WTC11 (cell line): ENCODE measurements around the gene HPCAL1. TPM values are rescaled to one million over a fixed set of nuclear protein-coding genes. Genes with fewer than 3 reads are reported as not detected.

Experiments
- ATAC-seq: fragments of 200-7000 bp; cut with Tn5 transposase; 2 replicates; pipeline ENCODE4 v1.10.0; 2021; ENCODE audit warnings: mild to moderate bottlenecking, moderate library complexity
- CTCF ChIA-PET: fragments of 300-600 bp; sonication (Branson Sonifier 250); formaldehyde crosslinking; loops from one replicate; lab custom pipeline; 2021; ENCODE audit warnings: antibody characterized with exemption; lab: Charles Lee
- POLR2A ChIA-PET: fragments of 350-600 bp; sonication (Branson Sonifier 250); formaldehyde crosslinking; loops from one replicate; lab custom pipeline; 2021; ENCODE audit warnings: antibody characterized with exemption; lab: Charles Lee
- DNase-seq: peaks from one replicate; pipeline ENCODE4 v3.0.0; 2021; ENCODE audit warnings: low spot score
- H3K27ac Mint-ChIP-seq: 2 replicates; pipeline ENCODE4 v1.8.0; 2021; ENCODE audit warnings: mixed read lengths
- H3K27me3 Mint-ChIP-seq: 2 replicates; pipeline ENCODE4 v1.8.0; 2021; ENCODE audit warnings: low read depth, mild to moderate bottlenecking, moderate library complexity, mixed read lengths
- H3K36me3 Mint-ChIP-seq: 2 replicates; pipeline ENCODE4 v1.8.0; 2021; ENCODE audit warnings: mixed read lengths
- H3K4me1 Mint-ChIP-seq: 2 replicates; pipeline ENCODE4 v1.8.0; 2022; ENCODE audit warnings: mixed read lengths
- H3K4me3 Mint-ChIP-seq: 2 replicates; pipeline ENCODE4 v1.8.0; 2021; ENCODE audit warnings: mild to moderate bottlenecking, moderate library complexity, mixed read lengths
- H3K9me3 Mint-ChIP-seq: 2 replicates; pipeline ENCODE4 v1.8.0; 2021; ENCODE audit warnings: mixed read lengths
- ARID4B ChIP-seq: sonication (generic); formaldehyde crosslinking; IDR thresholded peaks from 2 replicates; pipeline ENCODE4 v1.8.0; 2023; ENCODE audit warnings: missing genetic modification reagents, mild to moderate bottlenecking, borderline replicate concordance
- ATF1 ChIP-seq: sonication (generic); formaldehyde crosslinking; IDR thresholded peaks from 2 replicates; pipeline ENCODE4 v1.8.1; 2023; ENCODE audit warnings: mild to moderate bottlenecking, moderate library complexity, missing genetic modification reagents
- ATF6 ChIP-seq: sonication (generic); formaldehyde crosslinking; IDR thresholded peaks from 2 replicates; pipeline ENCODE4 v1.8.1; 2023; ENCODE audit warnings: mild to moderate bottlenecking, missing genetic modification reagents
- E2F4 ChIP-seq: sonication (generic); formaldehyde crosslinking; IDR thresholded peaks from 2 replicates; pipeline ENCODE4 v1.8.1; 2022; ENCODE audit warnings: low read depth, mild to moderate bottlenecking, moderate library complexity, missing genetic modification reagents, borderline replicate concordance
- ELF4 ChIP-seq: sonication (generic); formaldehyde crosslinking; IDR thresholded peaks from 2 replicates; pipeline ENCODE4 v1.8.1; 2022; ENCODE audit warnings: low read depth, mild to moderate bottlenecking, moderate library complexity, missing genetic modification reagents
- EMX1 ChIP-seq: fragments of 250-450 bp; sonication (Bioruptor Pico); IDR thresholded peaks from 2 replicates; pipeline ENCODE4 v1.8.0; 2021; ENCODE audit warnings: mild to moderate bottlenecking
- FOXJ3 ChIP-seq: sonication (generic); formaldehyde crosslinking; IDR thresholded peaks from 2 replicates; pipeline ENCODE4 v1.9.0; 2021; ENCODE audit warnings: missing genetic modification reagents, mild to moderate bottlenecking, borderline replicate concordance
- GTF2I ChIP-seq: fragments of 250-450 bp; sonication (Bioruptor Pico); conservative IDR thresholded peaks from 2 replicates; pipeline ENCODE4 v1.4.0; 2021; ENCODE audit warnings: mild to moderate bottlenecking
- JUN ChIP-seq: sonication (generic); formaldehyde crosslinking; IDR thresholded peaks from 2 replicates; pipeline ENCODE4 v1.8.0; 2023; ENCODE audit warnings: mild to moderate bottlenecking, missing genetic modification reagents
- MXD4 ChIP-seq: fragments of 250-450 bp; sonication (Bioruptor Pico); IDR thresholded peaks from 2 replicates; pipeline ENCODE4 v1.8.0; 2021; ENCODE audit warnings: mild to moderate bottlenecking, moderate library complexity, borderline replicate concordance
- MYBL2 ChIP-seq: sonication (generic); formaldehyde crosslinking; IDR thresholded peaks from 2 replicates; pipeline ENCODE4 v1.8.1; 2023; ENCODE audit warnings: mild to moderate bottlenecking, moderate library complexity, missing genetic modification reagents
- NFYB ChIP-seq: sonication (generic); formaldehyde crosslinking; conservative IDR thresholded peaks from 2 replicates; pipeline ENCODE4 v1.8.0; 2022; ENCODE audit warnings: low read depth, missing genetic modification reagents
- RORB ChIP-seq: fragments of 250-450 bp; sonication (Bioruptor Pico); IDR thresholded peaks from 2 replicates; pipeline ENCODE4 v1.9.0; 2021; ENCODE audit warnings: mild to moderate bottlenecking
- SMAD4 ChIP-seq: sonication (generic); formaldehyde crosslinking; IDR thresholded peaks from 2 replicates; pipeline ENCODE4 v1.8.0; 2022; ENCODE audit warnings: mild to moderate bottlenecking, missing genetic modification reagents
- TEAD4 ChIP-seq: sonication (generic); formaldehyde crosslinking; IDR thresholded peaks from 2 replicates; pipeline ENCODE4 v1.8.0; 2022; ENCODE audit warnings: mild to moderate bottlenecking, missing genetic modification reagents
- ZNF219 ChIP-seq: sonication (generic); formaldehyde crosslinking; IDR thresholded peaks from 2 replicates; pipeline ENCODE4 v1.8.0; 2023; ENCODE audit warnings: missing genetic modification reagents, mild to moderate bottlenecking, borderline replicate concordance
- ZNF671 ChIP-seq: fragments of 250-450 bp; sonication (Bioruptor Pico); IDR thresholded peaks from 2 replicates; pipeline ENCODE4 v1.8.0; 2021; ENCODE audit warnings: mild to moderate bottlenecking
- total RNA-seq: library from RNA; stranded (reverse); gene quantifications from 3 replicates; pipeline ENCODE4 v1.2.3, GENCODE V29; 2021
- TF ChIP-seq, protein P1 (sequence below): sonication (generic); formaldehyde crosslinking; IDR thresholded peaks from 2 replicates; pipeline ENCODE4 v1.8.0; 2023; ENCODE audit warnings: missing genetic modification reagents
- TF ChIP-seq, protein P2 (sequence below): fragments of 250-450 bp; sonication (Bioruptor Pico); IDR thresholded peaks from 2 replicates; pipeline ENCODE4 v1.9.0; 2021; ENCODE audit warnings: mild to moderate bottlenecking, borderline replicate concordance

HPCAL1 gene
- total RNA-seq, 1 experiment from 2014 or later = 11.8 TPM

GRCh38 chr2:10469955-10470608, 167.4 kb downstream of the HPCAL1 start (continued):
- no peak for TF ChIP-seq ARID4B
- TF ChIP-seq ZNF671 (CRISPR knock-in tag) = no peak
- TF ChIP-seq JUN (CRISPR knock-in tag) = no peak
- TF ChIP-seq FOXJ3 (CRISPR knock-in tag) = no peak
- TF ChIP-seq, protein P1, sequence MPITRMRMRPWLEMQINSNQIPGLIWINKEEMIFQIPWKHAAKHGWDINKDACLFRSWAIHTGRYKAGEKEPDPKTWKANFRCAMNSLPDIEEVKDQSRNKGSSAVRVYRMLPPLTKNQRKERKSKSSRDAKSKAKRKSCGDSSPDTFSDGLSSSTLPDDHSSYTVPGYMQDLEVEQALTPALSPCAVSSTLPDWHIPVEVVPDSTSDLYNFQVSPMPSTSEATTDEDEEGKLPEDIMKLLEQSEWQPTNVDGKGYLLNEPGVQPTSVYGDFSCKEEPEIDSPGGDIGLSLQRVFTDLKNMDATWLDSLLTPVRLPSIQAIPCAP (CRISPR knock-in tag) = no peak
- TF ChIP-seq SMAD4 (CRISPR knock-in tag) = no peak
- no peak for TF ChIP-seq RORB (CRISPR knock-in tag)

- TF ChIP-seq MXD4 (CRISPR knock-in tag) (no peak), MYBL2 (no peak), E2F4 (CRISPR knock-in tag) (no peak), ELF4 (CRISPR knock-in tag) (no peak), EMX1 (CRISPR knock-in tag) (no peak), ZNF219 (CRISPR knock-in tag) (no peak), GTF2I (CRISPR knock-in tag) (peak; percentile 25; the same call in 1 of the 2 replicates), ATF1 (CRISPR knock-in tag) (no peak), NFYB (no peak)
- ChIA-PET POLR2A (no interaction called here), CTCF (interaction anchor here (1.2 to 1.4 kb wide), 2 partner anchors 22 to 62 kb away, joined by 5 to 6 read pairs; no protein-coding TSS in a partner anchor)
- Mint-ChIP-seq H3K4me3 (no peak overlapping the region), H3K27me3 (no peaks in the 10 kb centered on the region; the same call in 1 of the 2 replicates), H3K27ac (no peak overlapping the region), H3K9me3 (no peaks in the 10 kb centered on the region), H3K4me1 (no peaks in the 10 kb centered on the region), H3K36me3 (no peaks in the 10 kb centered on the region)
- DNase-seq (no peak), ATAC-seq (peak; percentile 27; the same call in 1 of the 2 replicates)
Observed at GRCh38 chr2:10471046-10471571, 168.4 kb downstream of the HPCAL1 start.

- CTCF ChIA-PET = interaction anchor here (1.1 to 1.4 kb wide), 5 partner anchors 15 to 84 kb away, joined by 3 to 6 read pairs (median 5); no protein-coding TSS in a partner anchor
- no peaks in the 10 kb centered on the region for H3K9me3 Mint-ChIP-seq
- ATAC-seq (peak; percentile 60), DNase-seq (no peak)
- peaks cover under 1% of the 10 kb centered on the region; the same call in 1 of the 2 replicates for H3K4me1 Mint-ChIP-seq
- no peaks in the 10 kb centered on the region; the same call in 1 of the 2 replicates for H3K27me3 Mint-ChIP-seq
- POLR2A ChIA-PET = no interaction called here
- H3K4me3 Mint-ChIP-seq = no peak overlapping the region
- no peak overlapping the region for H3K27ac Mint-ChIP-seq
- no peak for TF ChIP-seq TEAD4 (CRISPR knock-in tag)
- TF ChIP-seq ELF4 (CRISPR knock-in tag) = no peak
- TF ChIP-seq ATF6 (CRISPR knock-in tag) = no peak
- TF ChIP-seq, protein P1 (CRISPR knock-in tag) = no peak
- TF ChIP-seq, protein P2, sequence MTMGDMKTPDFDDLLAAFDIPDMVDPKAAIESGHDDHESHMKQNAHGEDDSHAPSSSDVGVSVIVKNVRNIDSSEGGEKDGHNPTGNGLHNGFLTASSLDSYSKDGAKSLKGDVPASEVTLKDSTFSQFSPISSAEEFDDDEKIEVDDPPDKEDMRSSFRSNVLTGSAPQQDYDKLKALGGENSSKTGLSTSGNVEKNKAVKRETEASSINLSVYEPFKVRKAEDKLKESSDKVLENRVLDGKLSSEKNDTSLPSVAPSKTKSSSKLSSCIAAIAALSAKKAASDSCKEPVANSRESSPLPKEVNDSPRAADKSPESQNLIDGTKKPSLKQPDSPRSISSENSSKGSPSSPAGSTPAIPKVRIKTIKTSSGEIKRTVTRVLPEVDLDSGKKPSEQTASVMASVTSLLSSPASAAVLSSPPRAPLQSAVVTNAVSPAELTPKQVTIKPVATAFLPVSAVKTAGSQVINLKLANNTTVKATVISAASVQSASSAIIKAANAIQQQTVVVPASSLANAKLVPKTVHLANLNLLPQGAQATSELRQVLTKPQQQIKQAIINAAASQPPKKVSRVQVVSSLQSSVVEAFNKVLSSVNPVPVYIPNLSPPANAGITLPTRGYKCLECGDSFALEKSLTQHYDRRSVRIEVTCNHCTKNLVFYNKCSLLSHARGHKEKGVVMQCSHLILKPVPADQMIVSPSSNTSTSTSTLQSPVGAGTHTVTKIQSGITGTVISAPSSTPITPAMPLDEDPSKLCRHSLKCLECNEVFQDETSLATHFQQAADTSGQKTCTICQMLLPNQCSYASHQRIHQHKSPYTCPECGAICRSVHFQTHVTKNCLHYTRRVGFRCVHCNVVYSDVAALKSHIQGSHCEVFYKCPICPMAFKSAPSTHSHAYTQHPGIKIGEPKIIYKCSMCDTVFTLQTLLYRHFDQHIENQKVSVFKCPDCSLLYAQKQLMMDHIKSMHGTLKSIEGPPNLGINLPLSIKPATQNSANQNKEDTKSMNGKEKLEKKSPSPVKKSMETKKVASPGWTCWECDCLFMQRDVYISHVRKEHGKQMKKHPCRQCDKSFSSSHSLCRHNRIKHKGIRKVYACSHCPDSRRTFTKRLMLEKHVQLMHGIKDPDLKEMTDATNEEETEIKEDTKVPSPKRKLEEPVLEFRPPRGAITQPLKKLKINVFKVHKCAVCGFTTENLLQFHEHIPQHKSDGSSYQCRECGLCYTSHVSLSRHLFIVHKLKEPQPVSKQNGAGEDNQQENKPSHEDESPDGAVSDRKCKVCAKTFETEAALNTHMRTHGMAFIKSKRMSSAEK (CRISPR knock-in tag) = no peak
- TF ChIP-seq, all 79 proteins: peak for 0
- no peaks in the 10 kb centered on the region for H3K36me3 Mint-ChIP-seq
Observed at GRCh38 chr2:10471955-10472354, 169.3 kb downstream of the HPCAL1 start.
